ENCODE data around the gene DYSF.
"Not testable (repeated sequence)": the region's sequence is repeated elsewhere in the genome, so short reads cannot be mapped to it uniquely, and the experiment has no call there.

Gene DYSF

DNA sequence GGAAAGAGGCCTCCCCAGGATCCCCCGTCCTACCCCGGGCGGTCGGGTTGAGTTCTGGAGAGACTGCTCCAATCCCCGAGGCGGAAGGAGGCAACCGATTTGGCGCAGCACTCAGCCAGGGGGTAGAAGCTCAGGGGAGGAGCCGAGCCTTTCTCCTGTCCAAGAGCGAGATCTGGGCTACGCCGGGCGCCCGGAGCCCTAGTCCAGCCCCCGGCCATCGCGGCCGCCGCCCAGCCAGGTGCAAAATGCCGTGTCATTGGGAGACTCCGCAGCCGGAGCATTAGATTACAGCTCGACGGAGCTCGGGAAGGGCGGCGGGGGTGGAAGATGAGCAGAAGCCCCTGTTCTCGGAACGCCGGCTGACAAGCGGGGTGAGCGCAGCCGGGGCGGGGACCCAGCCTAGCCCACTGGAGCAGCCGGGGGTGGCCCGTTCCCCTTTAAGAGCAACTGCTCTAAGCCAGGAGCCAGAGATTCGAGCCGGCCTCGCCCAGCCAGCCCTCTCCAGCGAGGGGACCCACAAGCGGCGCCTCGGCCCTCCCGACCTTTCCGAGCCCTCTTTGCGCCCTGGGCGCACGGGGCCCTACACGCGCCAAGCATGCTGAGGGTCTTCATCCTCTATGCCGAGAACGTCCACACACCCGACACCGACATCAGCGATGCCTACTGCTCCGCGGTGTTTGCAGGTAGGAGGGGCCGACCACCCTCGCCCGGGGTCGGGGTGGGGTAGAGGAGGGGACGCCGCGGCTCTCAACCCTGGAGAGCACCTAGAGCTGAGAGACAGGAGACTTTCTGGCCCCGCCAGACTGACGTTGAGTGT is at the start of gene DYSF:
TSS of gene DYSF (plus strand) at position 158 of the 817 bp plus-strand sequence.
- no peak for DNase-seq (ENCODE audit: low read depth in 1 of 2, low spot score in 1 of 2)

DNA sequence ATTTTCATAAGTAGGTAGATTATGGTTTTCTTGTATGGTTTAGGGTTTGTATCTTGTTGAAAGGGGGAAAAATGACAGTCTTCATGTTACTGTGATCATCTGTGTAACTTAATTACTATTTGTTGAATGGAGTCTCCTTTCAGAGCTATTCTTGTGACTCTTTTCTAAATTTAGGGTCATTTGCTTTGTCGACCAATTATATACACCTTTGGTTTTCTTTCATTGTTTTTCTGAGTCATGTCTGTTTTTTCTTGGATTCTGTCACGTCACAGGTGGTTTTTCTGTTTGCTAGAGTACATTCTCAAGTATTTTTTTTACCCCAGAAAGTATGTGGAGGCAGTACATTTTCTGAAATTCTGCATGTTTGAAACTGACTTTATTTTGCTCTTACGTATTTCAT is 43.8 kb upstream of the DYSF start:
- no peak for DNase-seq (ENCODE audit: low read depth in 1 of 2, low spot score in 1 of 2)

DNA sequence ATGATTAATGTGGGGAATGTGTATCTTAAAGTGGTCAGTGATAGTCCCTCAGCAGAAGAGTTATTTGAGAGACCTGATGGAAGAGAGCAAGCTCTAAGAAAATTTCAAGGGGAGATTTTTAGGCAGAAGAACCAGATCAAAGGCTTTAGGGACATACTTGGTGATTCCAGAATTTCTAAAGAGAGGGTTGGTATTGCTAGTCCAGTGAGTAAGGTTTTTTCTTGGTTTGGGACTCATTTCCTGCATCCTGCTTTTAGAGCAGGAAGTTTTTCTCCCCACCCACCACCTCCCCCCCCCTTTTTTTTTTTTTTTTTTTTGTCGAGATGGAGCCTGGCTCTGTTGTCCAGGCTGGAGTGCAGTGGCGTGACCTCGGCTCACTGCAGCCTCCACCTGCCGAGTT is 42.7 kb upstream of the DYSF start:
- DNase-seq (ENCODE audit: low read depth in 1 of 2, low spot score in 1 of 2) = no peak

DNA sequence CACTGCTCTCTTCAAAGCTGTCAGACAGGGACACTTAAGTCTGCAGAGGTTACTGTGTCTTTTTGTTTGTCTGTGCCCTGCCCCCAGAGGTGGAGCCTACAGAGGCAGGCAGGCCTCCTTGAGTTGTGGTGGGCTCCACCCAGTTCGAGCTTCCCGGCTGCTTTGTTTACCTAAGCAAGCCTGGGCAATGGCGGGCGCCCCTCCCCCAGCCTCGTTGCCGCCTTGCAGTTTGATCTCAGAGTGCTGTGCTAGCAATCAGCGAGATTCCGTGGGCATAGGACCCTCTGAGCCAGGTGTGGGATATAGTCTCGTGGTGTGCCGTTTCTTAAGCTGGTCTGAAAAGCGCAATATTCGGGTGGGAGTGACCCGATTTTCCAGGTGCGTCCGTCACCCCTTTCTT is 36.5 kb upstream of the DYSF start:
- not testable (repeated sequence) for DNase-seq (ENCODE audit: low read depth in 1 of 2, low spot score in 1 of 2)

DNA sequence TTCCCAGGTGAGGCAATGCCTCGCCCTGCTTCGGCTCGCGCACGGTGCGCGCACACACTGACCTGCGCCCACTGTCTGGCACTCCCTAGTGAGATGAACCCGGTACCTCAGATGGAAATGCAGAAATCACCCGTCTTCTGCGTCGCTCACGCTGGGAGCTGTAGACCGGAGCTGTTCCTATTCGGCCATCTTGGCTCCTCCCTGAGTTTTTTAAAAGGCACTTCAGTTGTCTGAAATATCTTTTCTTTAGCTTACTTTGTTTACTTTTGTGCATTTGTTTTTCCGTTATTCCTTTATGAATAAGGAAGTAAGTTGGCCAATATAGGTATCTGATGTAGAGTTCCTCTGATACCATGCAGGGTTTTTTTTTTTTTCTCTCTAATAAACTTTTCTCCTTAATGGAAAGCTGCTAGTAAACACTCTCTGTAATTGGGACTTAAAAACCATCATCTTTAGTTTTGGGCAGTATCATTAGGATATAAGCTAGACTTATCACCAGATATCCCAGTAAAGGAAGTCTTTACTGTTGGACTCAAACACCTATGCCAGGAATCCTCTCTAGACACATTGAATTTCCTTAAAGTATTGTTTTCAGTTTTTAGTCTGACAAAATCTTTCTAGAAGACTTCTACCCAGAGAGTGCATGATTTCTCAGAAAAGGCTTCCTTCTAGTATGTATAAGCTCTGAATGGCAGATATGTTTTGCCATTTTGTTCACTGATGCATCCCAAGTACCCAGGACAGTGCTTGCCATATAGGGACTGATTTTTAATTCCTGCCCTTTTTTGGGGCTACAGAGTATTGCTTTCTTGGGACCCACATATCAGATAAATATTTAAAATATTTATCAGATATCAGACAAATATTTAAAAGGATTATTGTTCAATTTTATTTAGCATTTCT is 35.8 kb upstream of the DYSF start:
- DNase-seq (ENCODE audit: low read depth in 1 of 2, low spot score in 1 of 2) = no peak

DNA sequence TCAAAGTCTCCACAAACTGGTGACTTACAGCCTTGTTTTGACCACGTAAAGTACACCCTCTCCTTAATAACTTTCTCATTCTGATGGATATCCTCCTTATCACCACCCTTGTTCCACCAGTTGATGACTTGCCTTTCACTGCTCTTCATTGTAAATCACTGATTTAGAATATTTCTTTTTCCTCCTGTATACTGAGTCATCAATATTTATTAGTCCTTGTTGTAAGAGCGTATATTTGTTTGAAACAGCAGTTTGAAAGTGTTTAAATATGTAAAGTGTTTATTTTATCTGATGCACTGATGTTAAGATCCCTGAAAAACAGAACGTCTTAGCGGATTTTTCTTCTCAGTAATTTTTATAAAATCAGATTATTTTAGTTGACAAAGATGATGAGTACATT is 34.2 kb upstream of the DYSF start:
- no peak for DNase-seq (ENCODE audit: low read depth in 1 of 2, low spot score in 1 of 2)

DNA sequence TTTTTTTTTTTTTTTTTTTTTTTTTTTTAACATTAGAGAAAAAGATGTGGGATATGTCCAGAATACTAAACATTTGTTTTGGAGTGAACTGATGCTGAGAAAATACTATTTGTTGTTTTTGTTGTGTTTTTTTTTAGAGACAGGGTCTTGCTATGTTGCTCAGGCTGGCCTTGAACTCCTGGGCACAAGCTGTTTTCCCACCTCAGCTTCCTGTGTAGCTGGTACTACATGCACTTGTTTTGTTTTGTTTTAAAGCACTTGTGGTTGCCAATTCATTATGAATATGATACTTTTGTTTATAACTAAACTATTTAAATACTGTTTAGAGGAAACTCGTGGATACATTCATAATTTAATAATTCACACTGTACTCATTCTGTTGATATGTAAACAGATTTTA is 33.4 kb upstream of the DYSF start:
- no peak for DNase-seq (ENCODE audit: low read depth in 1 of 2, low spot score in 1 of 2)

DNA sequence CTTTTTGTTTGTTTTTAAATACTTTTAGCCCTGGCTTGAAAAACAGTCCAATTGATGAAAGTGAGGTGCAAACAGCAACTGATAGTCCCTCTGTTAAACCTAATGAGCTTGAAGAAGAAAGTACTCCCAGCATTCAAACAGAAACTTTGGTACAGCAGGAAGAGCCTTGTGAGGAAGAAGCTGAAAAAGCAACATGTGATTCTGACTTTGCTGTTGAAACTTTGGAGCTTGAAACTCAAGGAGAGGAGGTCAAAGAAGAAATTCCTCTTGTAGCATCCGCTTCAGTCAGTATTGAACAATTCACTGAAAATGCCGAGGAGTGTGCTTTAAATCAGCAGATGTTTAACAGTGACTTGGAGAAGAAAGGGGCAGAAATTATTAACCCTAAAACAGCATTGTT is 30.6 kb upstream of the DYSF start:
- no peak for DNase-seq (ENCODE audit: low read depth in 1 of 2, low spot score in 1 of 2)

DNA sequence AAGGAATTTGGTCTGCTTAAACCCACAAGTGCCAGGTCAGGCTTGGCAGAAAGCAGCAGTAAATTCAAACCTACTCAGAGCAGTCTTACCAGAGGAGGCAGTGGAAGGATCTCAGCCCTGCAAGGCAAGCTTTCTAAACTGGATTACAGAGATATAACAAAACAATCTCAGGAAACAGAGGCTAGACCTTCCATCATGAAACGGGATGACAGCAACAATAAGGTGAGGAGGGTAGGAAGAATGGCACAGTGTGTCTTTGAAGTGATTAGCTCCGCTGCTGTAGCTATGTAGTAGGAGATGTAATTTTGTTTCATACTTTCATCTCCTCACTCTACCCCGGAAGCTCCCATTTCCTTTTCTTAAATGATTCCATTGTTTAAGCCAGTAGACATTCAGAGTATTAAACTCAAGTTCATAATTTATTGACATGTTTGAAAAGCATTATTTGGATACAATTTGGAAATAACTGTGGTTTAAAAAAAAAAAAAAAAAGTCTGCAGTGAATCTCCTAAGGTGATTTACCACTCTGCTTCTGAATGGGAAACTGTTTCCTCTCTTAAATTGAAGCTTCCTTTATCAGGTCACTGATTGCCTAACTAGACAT is 29.4 kb upstream of the DYSF start:
- DNase-seq (ENCODE audit: low read depth in 1 of 2, low spot score in 1 of 2) = no peak

DNA sequence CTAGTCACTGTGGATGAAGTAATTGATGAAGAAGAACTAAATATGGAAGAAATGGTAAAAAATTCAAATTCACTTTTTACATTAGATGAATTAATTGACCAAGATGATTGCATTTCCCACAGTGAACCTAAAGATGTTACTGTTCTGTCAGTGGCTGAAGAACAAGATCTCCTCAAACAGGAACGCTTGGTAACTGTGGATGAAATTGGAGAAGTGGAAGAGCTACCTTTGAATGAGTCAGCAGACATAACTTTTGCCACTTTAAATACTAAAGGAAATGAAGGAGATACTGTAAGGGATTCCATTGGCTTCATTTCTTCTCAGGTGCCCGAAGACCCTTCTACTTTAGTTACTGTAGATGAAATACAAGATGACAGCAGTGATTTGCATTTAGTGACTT is 26.6 kb upstream of the DYSF start:
- no peak for DNase-seq (ENCODE audit: low read depth in 1 of 2, low spot score in 1 of 2)

DNA sequence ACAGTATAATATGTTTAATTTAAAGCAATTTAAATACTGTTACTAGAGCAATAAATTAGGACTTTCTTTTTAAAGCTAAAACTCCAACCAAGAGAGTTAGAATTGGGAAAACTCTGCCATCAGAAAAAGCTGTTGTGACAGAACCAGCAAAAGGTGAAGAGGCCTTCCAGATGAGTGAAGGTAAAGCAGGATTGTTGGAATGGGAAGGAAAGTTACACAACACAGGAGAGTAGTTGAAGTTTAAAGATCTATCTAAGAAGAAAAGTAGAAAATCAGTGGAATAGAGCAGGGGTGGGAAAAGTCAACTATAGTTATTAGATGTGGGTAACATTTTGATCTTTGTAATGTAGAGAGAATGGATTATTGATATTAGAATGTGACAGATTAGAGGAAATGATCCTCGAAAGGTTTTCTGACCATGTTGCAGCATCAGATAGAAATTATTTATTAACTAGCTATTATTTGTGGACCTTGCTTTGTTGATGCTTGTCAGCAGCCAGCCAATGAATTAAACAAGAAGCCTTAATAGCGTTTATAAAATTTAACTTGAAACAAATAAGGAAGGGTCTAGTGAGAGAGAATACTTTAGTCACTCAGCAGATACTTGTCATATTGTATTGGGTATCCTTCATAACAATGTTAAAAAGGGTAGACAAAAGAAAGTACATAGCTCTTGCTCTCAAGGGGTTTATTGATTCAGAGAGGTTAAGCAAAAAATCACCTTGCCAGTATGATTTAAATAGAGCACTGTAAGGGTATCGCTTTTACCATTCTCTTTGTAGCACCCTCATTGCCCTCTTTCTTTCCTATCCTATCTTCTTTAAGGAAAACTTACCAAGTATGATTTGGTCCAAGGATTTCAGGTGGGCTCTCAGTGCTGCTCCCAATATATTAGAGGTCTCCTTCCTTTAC is 24.6 kb upstream of the DYSF start:
- DNase-seq (ENCODE audit: low read depth in 1 of 2, low spot score in 1 of 2) = no peak

DNA sequence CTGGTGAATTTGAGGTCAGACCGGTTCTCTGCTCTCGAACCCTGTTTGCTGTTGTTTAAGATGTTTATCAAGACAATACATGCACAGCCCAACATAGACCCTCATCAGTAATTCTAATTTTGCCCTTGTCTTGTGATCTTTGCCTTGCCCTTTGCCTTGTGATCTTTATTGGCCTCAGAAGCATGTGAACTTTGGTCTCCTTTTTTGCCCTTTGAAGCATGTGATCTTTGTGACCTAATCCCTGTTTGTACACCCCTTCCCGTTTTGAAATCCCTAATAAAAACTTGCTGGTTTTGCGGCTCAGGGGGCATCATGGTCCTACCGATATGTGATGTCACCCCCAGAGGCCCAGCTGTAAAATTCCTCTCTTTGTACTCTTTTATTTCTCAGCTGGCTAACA is 8.2 kb upstream of the DYSF start:
- not testable (repeated sequence) for DNase-seq (ENCODE audit: low read depth in 1 of 2, low spot score in 1 of 2)

DNA sequence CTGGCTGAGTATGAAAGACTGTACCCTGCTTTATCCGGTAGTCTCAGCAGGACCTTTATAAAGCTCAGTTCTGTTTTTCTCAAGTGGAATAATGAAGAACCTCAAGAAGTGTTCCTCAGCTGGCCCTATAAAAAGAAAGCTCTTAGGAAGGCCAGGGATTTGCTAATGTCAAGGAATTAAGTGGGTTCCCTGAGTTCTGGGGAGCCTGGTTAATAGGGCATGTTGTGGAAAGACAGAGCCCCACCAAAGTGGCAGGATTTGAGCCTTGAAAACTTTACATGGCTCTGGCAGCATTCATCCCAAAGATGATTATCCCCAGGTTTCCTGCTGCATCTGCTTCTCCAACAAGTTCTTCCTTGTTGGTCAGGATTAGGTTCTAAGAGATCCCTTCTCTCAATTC is 6.9 kb upstream of the DYSF start:
- DNase-seq (ENCODE audit: low read depth in 1 of 2, low spot score in 1 of 2) = no peak

DNA sequence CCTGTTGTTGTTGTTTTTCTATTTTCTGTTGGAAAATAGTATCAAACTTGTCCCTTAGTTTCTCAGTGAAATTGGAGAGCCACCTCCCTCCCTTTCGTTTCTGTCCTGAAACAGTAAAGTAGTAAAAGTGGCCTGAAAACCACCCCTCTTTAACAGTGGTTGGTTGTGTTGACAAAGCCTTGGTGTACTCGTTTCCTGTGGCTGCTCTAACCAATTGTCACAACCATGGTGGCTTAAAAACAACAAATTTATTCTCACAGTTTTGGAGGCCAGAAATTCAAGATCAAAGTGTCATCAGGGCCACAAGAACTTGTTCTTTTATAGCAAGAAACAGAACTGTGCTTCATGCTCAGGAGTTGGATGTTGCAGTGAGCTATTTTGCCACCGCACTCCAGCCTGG is 4.0 kb upstream of the DYSF start:
- DNase-seq (ENCODE audit: low read depth in 1 of 2, low spot score in 1 of 2) = no peak

DNA sequence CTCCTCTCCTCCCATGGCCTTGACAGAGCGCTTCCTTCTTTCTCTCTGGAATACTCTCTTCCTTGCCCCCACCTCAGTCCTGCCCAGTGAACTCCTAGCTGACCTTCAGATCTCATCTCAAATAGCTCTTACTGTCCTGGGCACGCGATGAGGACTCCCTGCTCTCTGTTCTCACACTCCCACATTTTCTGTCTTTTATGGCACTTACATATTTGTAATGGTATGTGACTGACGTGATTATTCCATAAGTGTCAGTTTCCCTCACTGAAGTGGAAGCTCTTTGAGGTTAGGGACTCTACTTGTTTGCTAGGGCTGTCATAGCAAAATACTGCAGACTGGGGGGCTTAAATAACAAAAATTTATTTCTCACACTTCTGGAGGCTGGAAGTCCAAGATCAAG is 1.7 kb upstream of the DYSF start:
- DNase-seq (ENCODE audit: low read depth in 1 of 2, low spot score in 1 of 2) = no peak

DNA sequence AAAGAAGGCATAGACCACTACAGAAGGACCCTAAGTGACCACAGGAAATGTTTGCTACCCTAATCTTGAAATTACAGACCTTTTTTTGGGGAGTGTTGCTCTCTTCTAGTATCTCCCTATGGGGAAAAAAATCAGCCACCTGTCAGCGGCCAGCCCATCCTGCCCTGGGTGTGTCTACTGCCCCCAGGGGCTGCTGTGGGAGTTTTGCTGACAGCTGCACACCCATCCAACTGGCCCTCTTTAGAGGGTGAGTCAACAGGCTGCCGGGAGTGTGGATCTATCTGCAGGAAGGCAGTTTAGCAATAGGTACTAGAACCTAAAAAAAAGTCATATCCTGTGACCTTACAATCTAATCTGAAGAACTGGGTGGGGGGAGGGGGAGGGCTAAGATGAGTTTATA is 796 bp upstream of the DYSF start:
- no peak for DNase-seq (ENCODE audit: low read depth in 1 of 2, low spot score in 1 of 2)

DNA sequence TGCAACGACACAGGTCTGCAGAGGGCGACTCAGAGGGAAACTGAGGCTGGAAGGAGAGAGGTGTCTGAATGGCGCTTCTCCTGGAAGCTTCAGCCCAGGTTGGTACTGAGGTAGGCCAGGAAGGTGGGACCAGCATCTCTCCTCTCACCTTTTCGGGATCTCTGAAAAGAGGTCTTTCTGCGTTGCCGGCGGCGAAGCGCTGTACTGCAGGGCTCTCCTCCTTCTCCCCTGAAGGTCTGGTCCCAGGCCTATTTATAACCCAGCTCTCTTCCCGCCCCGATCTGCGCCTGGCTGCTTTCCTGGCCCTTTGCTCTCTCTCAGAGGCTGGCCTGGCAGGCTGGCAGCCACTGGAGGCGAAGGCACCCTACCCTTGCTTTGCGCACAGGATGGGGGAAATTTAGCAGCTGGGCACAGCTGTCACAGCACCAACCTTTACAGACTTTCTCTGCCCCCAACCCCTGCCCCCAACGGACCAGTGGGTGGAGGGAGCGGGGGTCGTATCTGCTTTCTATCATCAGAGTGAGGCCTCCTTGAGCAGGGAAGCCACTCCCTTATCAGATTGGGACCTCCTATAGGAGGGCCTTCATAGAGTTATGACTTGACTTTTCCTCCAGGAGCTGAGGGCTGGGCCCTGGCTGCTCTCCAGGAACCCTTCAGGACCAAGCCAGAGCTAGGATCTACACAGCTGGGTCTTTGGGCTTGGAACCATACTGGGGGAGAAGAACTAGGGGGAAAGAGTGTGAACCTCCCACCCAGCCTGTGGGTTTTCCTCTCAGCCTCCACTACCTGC is 1.1 kb downstream of the DYSF start:
- no peak for DNase-seq (ENCODE audit: low read depth in 1 of 2, low spot score in 1 of 2)

DNA sequence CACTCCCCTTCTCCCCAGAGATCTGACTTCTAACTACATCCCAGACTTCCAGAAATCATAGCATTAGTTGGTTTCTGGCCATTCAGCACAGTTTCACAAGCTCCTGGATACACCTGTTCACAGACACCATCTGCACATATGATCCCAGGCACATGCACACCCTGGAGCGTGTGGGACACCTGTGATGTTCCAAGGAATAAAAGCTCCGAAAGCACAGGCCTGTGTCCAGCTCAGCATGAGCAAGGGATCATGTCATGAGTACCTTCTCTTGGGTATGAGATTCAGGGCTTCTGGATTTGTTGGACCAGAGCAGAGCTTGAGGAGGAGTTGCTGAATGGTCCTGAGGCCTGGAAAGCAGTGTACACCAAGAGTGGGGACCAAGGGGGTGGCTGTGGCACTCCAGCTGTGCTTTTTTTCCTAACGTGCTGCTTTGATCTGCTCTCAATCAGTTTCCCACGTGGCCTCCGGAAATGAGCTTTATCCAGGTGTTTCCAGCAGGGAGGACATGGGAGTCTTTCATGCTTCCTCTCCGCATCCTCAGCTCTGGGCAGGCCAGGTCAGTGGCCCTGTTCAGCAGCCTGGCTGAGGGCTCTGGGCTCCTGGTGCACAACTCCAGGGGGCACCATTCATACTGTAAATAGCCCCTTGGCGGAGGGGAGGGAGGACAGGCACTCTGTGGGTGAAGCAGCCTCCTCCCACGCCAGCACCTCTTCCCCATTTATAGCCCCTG is 1.8 kb downstream of the DYSF start:
- DNase-seq (ENCODE audit: low read depth in 1 of 2, low spot score in 1 of 2) = no peak

DNA sequence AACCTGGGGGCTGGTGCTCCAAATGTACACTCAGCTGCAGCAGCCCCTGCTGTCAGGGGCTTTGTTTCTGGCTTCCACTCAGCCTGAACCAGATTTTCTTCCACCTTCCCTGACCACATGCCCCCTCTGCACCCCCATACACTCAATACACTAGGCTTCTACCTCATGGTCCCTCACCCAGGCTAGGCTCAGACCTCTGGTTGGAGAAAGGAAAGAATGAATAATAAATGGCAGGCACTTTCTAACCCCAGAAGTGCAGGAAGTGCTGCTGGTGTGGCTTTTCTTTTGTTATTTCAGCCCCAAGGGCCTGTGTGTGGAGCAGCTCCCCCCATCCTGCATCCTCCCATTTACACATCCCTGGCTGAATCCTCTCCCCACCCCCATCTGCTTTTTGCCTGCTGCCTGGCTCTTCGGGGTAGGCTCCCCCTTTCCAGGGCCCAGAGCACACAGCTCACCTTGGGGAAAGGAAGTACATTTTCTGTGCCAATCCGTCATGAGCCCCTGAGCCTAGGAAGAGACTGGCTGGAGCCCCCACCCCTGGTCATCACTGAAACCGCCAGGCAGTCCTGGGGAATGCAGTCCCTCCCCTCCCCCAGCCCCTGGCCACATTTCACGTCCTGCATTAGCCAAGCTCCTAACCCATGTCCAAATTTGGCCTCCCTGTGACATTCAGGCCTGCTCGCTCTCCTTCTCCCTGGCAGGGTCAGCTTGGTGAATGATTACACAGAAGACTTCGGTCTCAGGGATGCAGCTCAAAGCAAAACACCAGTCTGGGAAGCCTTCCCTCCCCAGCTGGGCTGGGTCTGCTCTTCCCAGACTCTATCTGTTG is 2.6 kb downstream of the DYSF start:
- DNase-seq (ENCODE audit: low read depth in 1 of 2, low spot score in 1 of 2) = no peak
